Fibroblast of skin of right biceps (primary cell): ENCODE results near the gene HOXD12.

Experiments
- DNase-seq: peaks from one replicate; pipeline ENCODE4 v3.0.0-alpha.2; 2013

Gene HOXD12

DNA sequence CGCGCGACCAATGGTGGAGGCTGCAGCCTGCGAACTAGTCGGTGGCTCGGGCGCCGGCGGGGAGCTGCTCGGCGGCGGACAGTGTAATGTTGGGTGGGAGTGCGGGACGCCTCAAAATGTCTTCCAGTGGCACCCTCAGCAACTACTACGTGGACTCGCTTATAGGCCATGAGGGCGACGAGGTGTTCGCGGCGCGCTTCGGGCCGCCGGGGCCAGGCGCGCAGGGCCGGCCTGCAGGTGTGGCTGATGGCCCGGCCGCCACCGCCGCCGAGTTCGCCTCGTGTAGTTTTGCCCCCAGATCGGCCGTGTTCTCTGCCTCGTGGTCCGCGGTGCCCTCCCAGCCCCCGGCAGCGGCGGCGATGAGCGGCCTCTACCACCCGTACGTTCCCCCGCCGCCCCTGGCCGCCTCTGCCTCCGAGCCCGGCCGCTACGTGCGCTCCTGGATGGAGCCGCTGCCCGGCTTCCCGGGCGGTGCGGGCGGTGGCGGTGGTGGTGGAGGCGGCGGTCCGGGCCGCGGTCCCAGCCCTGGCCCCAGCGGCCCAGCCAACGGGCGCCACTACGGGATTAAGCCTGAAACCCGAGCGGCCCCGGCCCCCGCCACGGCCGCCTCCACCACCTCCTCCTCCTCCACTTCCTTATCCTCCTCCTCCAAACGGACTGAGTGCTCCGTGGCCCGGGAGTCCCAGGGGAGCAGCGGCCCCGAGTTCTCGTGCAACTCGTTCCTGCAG lies 23.3 kb downstream of the HOXD12 start, which contains the start of gene HOXD9:
TSS of gene HOXD9 (plus strand) at position 37 of the 728 bp plus-strand sequence. CDS start at position 87, 50 bp downstream.
- peak; percentile 90 for DNase-seq

DNA sequence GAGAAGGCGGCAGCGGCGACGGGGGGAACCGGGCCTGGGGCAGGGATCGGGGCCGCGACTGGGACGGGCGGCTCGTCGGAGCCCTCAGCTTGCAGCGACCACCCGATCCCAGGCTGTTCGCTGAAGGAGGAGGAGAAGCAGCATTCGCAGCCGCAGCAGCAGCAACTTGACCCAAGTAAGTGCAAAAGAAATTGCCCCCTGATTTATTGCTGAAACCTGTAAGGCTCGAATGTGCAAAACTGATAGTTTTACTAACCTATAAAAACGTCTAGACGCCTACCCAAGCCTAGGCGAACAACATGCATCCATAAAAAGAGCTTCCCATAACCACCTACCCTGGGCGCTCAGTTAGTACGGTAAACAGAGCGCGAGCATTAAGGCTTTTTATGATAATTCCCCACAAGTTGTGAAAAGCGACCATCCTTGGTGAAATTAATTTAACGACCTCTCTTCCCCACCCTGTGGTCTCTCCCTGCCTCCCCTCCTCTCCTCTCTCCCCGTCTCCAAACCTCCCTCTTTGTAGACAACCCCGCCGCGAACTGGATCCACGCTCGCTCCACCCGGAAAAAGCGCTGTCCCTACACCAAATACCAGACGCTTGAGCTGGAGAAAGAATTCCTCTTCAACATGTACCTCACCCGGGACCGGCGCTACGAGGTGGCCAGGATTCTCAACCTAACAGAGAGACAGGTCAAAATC lies 24.0 kb downstream of the HOXD12 start:
- DNase-seq = no peak

DNA sequence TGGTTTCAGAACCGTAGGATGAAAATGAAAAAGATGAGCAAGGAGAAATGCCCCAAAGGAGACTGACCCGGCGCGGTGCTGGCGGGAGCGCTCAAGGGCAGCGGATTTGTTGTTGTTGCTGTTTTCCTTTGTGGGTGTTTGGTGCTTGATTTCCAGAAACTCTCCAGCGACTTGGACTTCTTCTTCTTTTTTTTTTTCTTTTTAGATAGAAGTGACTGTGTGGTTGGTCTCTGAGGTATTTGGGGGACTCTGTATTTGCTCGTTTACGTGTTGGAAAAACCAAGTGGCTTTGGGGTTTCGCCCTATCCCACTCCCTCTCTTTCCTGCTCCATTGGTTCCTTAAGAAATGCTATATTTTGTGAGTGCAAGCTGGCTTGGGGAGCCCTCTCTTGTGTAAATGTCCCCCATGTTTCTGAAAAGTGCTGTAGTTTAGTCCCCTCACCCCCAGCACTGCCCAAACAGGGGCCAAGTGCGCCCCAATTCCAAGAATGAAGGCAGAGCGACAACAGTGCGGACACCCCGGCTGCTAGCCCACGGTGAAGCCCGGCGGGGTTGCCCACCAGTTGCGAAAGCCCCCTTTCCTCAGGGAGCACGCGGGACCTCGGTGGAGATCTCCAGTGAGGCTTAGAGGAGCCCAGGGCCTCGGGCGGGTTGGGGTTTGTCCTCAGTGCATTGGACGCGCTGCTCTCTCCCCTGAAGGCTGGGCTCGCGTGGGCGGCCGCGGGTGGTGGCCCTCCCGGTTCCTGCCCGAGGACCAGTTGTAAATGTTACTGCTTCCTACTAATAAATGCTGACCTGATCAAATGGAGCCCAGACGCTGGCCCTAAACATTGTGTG lies 24.7 kb downstream of the HOXD12 start:
- no peak for DNase-seq

DNA sequence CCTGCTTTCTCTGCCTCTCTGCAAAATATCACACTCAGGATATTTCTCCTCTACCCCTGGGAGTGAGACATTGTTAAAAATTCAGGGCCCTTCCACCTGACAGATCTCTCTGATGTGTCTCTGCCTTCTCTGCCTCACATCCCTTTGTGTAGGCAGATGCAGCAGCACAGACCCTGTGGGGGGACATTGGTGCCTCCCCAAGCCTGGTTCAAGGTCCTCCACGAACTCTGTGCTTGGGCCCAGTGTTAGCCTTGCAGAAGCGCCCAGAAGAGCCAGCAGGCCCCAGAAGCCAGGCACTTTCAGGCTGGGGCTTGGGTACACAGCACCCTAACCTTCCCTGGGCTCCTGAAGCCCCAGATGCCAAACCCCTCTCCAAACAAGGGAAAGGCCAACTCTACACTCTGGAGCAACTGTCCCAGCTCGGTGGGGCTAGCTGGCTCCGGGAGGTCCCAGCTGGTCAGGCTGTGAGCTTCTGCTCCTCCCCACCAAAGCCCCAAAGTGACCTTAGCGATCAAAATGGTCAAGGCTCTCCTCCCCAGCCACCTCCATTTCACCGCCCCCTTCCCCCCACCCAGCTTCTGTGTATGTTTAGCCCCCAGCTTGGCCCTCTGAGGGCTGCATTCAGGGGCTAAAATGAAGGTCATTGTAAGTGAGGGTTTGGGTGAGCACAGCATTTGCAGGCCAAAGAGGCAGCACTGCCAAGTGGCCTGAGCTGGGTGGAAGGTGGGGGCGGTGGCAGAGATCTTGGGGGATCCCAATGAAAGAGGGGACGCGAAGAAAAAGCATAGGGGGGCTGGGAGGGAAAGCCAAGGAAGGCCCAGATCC lies 25.6 kb downstream of the HOXD12 start:
- no peak for DNase-seq

DNA sequence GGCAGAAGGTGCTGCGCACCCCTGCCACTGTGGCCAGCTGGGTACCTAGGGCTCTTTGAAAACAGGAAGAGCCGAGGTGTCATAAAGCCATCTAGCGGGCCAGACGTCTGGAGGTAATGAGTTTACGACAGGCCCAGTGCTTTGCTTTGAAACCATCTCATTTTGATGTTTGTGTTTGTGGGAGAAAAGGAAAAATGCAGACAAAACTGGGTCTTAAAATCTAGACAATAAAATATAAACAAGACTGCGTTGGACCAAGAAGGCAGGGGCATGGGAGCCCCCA lies 26.1 kb downstream of the HOXD12 start:
- DNase-seq = no peak

DNA sequence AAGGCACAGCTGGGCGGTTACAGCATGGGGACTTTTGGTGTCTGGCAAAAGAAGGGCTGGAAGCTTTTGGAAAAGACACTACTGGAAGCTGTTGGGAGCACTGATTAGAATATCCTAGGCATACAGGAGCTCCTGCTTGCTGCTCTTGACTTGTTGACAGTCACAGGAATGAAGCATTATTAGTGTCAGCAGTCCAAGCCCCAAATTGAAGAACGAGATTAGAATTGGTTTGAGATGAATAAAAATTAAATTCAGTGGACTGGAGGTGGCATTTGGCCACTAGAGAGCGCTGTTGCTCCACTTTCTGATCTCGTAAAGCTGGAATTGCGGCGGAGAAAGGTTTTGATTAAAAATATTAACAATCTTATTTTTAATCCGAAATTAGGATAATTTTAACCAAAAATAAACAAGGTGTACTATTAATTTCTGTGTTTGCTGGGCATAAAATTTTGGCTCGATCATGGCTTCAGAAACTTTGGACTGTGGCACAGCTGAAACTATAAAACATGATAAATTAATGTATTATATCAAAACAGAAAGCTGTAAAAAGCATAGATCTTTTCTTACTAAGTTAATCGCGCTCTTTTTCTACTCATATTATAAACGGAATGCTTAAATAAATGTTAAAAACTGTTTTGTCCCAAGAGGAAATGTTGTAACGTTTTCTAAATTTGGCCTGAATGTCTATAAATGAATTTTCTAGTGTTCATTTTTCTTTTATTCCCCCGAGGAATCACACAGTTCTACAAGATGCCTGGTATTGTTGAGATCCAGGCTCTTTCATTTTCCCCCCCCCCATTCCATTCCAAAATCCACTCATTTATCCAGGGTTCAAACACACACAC lies 27.6 kb downstream of the HOXD12 start:
- DNase-seq = peak; percentile 82

DNA sequence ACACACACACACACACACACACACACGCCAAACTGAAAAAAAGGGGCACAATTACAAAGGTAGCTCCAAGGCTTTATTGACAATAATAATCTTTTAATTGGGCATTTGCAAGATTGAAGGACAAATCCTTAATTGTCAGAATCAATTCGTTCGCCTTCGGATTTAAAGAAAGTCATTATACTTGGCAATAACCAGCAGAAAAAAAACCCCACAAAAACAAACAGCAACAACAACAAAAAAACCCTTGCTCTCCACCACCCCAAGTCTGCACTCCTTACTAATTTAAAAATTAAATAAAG lies 28.1 kb downstream of the HOXD12 start:
- no peak for DNase-seq

DNA sequence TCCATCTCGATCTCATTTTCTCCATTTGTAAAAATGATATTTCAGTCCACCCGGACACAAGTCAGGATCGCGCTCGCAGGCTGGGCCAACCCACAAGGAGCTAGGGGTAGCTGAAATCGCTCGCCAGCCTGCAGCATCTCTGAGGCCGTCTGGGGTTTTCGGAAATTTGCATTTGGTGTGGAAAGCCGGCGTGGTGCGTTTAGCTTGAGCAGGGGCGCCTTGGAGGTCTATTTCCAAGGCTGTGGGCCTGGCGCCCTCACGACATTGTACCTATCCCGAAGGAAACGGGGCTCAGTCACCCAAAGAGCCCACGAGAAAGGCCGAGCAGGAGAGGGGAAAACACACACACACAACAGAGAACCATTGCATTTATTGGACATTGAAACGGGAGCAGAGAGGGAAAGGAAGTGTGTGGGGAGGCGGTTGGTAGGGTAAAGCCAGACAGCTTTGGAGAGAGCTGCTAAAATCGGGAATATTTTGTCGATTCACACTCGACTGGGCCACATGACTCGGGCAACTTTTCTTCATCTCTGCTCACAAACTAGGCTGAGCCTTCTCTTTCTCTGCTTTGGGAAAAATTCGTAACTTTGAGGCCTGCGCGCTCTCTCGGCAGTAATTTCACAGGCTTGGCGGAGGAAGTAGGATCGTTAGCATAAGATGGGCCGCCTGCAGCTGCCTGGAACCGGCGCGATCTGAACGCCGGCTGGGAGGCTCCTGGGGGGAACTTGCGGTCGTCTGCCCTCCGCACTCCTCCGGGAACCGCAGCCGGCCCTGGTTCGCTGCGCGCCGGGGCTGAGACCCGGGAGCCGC lies 28.8 kb downstream of the HOXD12 start:
- DNase-seq = peak; percentile 68

DNA sequence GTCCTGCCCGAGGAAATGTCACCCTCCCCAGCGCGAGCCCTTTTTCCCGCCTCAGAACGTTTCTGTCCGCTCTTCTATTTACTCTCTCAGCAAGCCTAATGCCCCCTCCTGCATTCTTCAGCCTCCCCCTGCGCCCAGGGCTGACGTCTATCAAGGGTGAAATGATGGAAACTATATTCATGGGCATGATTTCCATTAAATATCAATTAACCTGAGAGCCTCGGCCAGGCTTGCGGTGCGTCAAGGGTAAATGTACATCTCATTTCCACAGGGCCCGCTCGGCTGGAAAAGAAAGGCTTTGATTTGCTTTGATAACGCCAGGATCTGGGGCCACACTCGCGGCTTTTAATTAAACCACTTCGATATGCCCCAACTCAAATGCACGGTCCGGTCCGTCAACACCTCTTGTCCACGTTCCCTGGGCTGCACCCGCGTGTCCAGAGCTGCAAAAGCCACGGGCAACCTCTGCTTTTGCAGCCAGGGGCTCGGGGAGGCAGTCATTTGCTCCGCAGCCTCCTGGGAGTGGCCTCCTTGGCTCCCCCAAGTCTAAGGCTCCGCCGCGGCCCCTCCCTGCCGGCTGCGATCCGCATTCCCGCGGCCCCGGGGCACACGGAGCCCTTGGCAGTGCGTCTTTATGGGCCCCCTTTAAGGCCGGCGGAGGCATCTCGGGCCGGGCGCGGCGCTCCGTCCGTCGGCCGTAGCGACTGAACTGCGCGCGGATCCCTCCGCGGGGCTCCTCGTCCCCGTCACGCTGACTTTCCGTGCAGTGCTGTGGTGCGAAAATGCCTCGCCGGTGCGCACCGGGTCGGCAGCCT lies 29.6 kb downstream of the HOXD12 start, which contains the start of gene HOXD8:
TSS of gene HOXD8 (plus strand) at position 724 of the 815 bp plus-strand sequence. CDS start 662 bp downstream, outside the sequence.
- peak; percentile 97 for DNase-seq

DNA sequence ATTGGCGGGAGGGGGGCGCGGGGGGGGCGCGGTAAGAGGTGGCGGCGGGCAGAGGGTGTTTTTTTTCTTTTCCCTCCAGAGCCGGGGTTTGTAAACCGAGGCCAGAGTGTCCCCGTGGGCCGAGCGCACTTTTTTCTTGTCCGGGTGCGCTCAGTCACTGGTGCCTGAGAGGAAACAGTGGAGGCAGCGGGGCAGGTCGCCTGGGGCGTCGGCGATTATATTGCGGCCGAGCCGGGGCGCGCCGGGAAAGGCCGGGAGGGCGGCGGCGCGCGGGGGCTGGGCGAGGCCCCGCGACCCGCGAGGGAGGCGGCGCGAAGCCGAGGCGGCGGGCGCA lies 30.2 kb downstream of the HOXD12 start:
- DNase-seq = no peak

DNA sequence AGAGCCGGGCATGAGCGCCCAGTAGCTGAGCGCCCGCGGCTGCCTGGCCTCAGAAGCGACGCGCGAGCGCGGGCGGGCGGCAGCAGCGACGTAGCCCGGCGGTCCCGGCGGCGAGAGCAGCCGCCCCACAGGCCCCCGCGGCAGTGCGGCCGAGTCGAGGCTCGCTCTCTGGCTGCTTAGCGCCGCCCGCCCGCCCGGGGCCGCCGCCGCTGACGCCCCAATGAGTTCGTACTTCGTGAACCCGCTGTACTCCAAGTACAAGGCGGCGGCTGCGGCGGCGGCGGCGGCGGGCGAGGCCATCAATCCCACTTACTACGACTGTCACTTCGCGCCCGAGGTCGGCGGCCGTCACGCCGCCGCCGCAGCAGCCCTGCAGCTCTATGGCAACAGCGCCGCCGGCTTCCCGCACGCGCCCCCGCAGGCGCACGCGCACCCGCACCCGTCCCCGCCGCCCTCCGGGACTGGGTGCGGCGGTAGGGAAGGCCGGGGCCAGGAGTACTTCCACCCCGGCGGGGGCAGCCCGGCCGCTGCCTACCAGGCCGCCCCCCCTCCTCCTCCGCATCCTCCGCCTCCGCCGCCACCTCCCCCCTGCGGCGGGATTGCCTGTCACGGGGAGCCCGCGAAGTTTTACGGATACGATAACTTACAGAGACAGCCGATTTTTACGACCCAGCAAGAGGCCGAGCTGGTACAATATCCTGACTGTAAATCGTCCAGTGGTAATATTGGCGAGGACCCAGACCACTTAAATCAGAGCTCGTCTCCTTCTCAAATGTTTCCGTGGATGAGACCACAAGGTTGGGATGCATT lies 30.8 kb downstream of the HOXD12 start:
- DNase-seq = peak; percentile 96

DNA sequence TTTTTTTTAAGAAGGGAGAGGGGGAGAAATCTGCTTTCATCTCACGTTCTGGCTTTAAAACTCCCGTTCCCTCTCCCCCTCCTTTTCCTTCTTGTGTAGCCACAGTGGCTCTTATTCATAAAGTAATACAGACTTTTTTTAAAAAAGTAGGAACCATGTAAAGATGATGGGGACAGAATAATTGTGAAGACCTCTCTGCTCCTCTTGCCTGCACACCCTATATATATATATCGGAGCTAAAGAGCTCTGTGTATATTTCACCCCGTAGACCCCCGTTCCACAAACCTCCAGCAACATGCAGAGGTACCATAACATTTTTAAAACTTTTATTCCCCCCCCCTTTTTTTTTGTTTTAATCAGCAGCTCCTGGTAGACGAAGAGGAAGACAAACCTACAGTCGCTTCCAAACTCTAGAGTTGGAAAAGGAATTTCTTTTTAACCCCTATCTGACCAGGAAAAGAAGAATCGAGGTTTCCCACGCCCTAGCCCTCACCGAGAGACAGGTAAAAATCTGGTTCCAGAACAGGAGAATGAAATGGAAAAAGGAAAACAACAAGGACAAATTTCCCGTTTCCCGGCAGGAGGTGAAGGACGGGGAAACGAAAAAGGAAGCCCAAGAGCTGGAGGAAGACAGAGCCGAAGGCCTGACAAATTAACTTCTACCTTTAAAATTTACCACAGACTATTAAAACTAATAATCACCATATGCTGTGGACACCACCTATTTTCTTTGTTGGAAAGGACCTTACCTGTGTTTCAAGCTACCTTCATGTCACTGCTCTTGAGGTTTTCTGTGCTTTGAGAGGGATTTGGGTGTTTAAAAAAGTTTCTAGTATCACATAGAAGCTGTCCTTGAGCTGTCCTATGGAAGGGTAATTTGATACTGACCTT lies 31.6 kb downstream of the HOXD12 start:
- no peak for DNase-seq

DNA sequence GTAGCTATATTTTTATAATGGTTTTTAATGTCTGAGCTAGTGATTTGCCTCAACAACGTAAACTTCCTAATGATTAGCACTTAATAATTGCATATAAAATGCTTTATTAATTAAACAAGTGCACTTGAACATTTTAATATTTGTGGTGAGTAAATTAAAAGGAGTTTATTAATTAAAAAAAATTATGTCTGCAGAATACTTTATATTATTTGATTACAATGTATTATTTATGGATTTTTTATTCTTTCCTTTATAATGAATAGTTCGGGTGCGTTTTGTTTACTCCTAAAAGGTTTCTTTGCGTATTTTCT lies 32.2 kb downstream of the HOXD12 start:
- DNase-seq = no peak

DNA sequence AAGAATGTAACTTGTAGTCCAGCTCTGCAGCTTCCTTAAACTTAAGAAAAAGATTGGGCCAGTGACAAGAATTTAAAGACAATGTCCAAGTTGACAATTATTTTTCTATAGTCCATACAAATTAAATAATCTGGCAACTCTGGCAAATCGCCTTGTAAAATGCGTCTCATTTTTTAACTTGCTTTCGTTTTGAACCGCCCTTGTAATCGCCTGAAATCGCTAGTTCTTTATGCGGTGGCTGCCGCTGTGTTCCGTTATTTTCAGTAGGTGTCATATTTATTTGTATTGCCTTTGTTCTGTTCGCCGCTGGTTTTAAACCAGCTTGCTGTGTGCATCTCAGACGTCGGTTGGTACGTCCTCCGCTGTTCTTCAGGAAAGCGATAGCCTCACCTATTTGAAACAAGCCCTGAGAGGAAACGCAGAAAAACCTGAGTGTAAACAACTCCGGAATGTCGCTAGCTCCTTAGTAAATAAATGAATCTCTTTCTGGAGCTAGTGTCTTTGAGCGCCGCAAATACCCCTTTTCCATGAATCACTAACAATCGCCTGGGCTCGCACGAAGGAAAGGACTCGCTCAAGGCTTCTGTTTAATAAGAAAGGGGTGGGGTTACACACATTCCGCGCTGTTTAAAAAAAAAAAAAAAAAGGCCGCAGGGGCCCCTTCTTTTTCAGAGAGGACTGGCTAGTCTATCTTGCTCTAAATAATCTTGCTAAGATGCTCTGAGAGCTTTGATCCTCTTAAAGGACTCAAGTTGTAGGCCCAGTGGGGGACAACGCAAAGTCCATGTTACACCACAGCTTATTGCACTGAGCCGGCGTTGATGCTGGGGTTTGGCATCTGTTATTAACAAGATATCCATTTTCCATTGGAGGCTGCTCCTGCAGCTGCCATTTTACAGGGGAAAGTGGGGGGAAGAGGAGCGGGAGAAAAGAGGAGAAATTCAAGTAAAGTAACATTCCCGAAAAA lies 32.9 kb downstream of the HOXD12 start:
- peak; percentile 91 for DNase-seq

DNA sequence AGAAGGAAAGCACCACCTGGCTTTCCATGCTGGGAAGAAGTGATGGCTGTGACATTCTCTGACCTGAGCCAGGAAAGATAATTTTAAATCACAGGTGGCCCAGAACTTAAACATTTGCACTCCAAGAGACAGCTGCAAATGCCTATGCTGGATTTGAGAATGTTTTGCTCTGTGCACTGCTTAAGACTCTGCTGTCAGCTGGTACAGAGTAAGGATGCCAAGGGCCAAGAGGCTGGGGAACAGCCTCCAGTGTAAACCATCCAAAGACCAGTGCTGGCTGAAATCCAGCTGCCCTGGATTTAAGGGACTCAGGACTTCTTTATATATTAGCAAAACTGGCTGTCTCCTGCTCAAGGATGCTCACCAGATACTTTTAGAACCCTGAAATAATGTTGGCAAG lies 33.8 kb downstream of the HOXD12 start:
- no peak for DNase-seq

DNA sequence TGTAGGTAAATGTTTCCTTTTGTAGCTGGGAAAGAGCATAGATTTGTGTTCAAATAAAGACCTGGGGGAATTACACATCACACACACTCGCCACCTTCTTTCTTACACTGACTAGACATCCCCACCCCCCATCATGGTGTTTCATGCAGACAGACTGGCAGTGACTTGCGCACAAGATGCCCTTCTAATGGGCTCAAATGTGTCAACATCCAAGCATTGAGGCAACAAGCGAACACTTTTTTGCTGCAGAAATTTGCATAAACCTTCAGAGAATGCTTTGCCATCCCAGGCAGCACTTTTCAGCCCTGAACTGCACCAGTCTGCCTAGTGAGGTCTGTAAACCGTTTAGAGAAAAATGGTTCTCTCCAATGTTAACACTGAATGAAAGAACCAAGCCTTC lies 34.4 kb downstream of the HOXD12 start:
- DNase-seq = no peak

DNA sequence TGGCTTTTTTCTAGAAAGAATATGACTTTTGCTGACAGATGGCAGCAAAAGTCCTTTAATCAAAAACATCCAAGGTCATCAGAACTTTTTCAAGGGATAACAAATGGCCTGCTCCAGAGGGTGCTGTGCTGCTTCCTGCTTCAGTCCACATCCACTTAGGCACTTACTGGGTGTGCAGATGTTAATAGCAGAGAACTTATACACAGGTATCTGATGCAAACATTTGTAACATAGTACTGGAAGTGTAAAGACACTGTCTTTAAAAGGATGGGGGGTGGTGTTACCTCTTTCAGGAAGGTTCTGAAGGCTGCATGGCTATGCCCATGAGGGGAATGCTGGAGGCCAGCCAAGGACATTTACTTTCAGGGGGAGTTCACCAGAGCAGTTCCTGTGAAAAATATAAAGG lies 35.4 kb downstream of the HOXD12 start:
- peak; percentile 80 for DNase-seq
